T-helper 1 cell (primary cell): ENCODE data around the gene CD2BP2.
A peak's percentile ranks its signal among the peaks of the same experiment; 100 is the strongest.
"Not testable (repeated sequence)": the region's sequence is repeated elsewhere in the genome, so short reads cannot be mapped to it uniquely, and the experiment has no call there.

Experiments used
- DNase-seq, 5 donors: peaks; one replicate each; pipeline ENCODE4 v3.0.0-alpha.2; 2012 to 2020

CD2BP2 gene

GRCh38 chr16:30341971-30342370 lies 13.1 kb downstream of the CD2BP2 start:
- DNase-seq, result not testable (repeated sequence)

GRCh38 chr16:30340621-30341020 lies 14.5 kb downstream of the CD2BP2 start:
- DNase-seq, result no peak

DNA sequence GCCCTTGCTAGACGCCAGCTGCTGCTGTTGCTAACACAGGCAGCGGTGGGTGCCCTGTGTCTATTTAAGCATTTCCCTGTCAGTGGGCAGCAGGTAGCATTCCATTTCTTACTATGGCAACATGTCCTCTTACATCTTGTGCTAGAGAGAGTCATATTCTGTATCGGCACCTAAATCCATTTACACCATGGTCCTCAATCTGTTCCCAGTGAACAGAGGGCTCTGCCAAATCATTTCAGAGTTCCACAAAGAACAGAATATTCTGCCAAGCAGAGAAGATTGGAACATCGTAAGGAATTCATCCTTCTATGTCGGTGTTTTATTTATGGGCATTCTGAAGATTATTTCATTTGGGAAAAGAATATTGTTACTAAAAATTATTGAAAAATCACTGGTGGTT lies 16.4 kb downstream of the CD2BP2 start:
- not testable (repeated sequence) for DNase-seq

DNA sequence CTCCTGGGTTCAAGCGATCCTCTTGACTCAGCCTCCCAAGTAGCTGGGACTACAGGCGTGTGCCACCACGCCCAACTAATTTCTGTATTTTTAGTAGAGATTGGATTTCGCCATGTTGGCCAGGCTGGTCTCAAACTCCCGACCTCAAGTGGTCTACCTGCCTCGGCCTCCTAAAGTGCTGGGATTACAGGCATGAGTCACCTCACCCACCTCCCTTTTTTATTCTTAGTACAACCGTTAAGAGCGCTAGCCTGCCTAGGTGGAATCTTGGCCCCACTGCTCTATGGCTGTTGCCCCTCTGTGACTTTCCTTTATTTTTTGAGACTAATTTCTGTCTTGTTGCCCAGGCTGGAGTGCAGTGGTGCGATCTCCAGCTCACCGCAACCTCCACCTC lies 17.1 kb downstream of the CD2BP2 start:
- DNase-seq, result not testable (repeated sequence)

DNA sequence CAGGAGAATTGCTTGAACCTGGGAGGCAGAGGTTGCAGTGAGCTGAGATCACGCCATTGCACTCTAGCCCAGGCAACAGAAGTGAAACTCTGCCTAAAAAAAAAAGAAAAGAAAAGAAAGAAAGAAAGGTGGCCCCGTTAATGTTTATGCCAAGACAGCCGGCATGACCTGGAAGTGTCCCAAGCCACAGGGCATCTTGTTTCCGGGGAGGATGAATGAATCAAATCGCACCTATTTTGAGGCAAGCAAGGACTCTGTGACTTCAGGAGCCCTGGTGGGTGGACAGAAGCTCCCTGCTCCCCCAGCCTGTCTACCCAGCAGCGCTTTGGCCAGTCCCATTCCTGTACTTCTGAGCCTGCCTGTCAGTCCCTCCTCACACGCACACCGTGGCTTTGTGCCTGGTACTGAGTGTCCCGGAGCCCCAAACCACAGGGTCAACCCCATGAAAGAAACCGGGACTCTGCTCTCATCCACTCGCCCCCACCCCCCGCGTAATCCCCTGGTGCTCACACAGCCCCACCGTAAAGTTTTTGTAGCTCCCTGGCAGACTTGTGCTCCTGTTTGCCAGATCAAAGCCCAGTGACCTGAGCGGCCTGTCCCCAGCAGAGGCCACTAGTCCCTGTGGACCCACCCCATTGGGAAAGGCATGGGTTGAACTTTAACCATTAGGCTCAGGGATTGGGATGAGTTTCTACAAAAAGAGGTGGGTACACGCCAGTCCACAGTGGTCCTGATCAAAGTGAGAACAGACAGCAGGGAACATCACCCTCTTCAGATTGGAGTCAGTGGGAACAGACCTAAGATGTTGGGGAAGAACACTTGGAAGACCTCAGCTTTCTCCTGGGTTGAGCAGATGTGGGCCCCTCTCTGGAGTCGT lies 19.3 kb downstream of the CD2BP2 start:
- DNase-seq, result no peak

DNA sequence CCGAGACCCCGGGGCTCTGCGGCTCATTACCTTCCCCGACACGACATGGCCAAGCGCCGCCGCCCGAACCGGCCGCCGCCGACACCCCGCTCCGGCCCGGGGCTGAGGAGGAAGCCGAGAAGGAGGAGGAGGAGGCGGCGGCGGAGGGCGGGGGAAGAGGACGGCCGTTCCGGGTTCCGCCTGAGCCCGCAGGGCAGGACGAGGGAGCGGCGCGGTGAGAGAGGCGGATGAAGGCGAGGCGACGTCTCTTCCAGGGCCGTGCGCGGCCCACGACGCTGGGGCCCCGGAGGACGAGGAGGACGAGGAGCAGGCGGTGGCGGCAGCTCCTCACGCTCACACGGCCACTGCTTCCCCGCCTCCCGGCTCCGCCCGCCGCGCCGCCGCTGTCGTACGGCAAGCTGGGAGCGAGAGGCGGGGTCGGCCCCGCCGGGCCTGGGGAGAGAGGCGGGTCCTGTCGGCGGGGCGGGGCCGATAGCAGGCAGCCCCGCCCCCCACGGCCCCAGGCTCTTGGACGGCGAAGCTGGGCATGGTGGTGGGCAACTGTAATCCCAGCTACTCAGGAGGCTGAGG lies 20.0 kb downstream of the CD2BP2 start:
- DNase-seq, result peak; percentile 69 to 86 (median 73)

GRCh38 chr16:30334473-30334989 lies 20.6 kb downstream of the CD2BP2 start:
- peak; percentile 76 to 90 (median 78) for DNase-seq

DNA sequence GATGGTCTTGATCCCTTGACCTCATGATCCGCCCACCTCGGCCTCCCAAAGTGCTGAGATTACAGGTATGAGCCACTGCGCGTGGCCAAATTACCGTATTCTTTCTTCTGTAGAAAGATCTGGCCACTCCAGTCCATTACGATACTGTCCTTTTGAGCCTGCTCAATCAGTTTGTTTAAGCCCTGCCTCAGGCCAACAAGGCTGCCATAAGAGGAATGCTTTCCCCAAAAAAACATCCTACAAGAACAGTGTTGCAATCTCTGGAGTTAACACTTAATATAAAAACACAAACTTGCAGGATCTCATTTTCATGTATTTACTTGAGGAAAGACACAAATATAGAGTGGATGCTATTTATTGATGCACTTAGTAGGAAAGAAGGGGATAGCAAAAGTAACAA lies 30.9 kb downstream of the CD2BP2 start:
- DNase-seq, result not testable (repeated sequence)

DNA sequence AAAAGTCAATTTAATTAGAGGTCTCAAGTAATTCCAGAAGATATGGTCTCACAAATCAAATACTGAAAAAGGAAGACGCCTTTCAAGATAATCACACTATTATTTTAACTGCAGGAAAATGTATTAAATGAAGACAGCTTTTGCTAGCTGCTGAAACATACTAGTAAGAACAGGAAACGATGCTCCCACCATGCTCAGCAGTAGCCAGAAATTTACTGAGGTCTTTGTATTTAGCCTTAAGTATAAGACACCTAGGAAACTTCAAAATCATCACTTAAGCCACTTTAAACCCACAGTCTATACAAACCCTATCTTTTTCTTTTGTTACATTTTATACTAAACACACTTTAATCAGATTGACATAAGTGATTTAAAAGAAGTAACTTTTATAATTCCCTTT lies 36.5 kb downstream of the CD2BP2 start:
- not testable (repeated sequence) for DNase-seq

DNA sequence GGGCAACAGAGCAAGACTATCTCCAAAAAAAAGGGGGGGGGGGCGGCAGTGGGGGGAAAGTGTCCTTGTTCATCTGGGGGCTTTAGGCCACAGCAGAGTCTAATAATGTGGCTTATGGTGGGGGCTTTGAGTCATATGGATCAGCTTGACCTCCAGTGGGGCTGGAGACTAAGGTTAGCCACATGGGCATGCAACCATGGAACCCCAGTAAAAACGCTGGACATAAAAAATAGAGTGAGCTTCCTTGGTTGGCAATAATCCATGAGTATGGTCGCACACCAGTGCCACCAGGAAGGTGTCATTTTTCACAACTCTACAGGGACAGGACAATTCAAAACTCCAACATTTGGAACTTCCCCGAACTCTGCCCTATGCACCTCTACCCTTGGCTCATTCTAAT lies 44.2 kb downstream of the CD2BP2 start:
- not testable (repeated sequence) for DNase-seq

- not testable (repeated sequence) for DNase-seq
These were observed 45.9 kb downstream of the CD2BP2 start for GRCh38 chr16:30309255-30309654.
